ENCODE measurements around the gene HINT2. TPM values are rescaled to one million over a fixed set of nuclear protein-coding genes. Genes with fewer than 3 reads are reported as not detected.

HINT2 gene
- total RNA-seq, 2 donors from 2014 or later = 27.7 to 38.0 TPM

DNA sequence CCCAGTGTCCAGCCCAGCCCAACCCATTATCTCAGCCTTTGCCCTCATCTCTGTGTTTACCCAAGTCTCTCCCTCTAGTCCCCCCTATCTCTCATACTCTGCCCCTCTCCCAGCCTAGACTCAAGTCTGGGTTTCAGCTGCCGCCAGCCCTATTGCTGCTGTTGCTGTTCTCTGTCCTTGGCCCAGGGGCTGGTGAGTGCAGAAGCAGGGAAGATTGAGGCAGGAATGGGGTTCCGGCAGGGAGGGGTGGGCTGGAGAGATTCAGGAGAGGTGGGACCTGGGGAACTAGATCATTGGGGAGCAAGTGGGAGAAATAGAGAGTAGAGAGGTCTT lies 14.9 kb upstream of the HINT2 start:
- ATAC-seq (replicated peaks) = no peak
- Mint-ChIP-seq H3K9me3 (no peaks in the 10 kb centered on the region), H3K36me3 (ENCODE audit: low read depth) (no peaks in the 10 kb centered on the region), H3K4me3 (peak overlapping the region; percentile 96), H3K27me3 (no peaks in the 10 kb centered on the region), H3K4me1 (peaks cover 17% of the 10 kb centered on the region), H3K27ac (peak overlapping the region; percentile 77)

DNA sequence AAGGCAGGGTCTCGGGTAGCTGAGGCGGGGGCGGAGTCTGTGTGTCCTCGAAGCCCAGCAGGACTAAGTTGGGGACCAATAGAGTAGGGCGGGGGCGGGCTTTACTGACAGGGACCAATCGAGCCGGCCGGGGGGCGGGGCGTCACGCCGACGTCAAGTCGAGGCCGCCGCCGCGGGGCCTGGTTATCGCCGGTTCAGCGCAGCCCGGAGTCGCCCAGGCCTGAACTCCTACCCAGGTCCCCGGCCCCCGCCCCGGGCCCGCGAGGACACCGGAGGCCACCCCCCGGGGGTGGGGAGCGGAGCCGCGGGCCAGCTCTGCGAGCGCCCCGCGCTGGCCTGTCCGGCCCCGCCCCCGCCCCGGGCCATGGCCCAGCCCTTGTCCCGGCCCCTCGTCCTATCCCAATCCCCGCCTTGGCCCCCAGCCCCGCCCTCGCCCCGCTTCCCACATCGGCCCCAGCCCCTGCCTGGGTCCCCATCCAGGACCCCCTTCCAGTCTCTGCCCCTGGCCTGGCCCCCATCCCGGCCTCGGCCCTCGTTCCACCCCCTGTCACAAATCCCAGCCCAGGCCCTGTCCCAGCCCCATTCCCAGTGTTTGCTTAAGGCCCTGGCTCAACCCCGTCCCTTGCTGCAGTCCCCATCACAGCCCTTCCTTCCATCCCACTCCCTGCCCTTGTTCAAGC lies 14.4 kb upstream of the HINT2 start, which contains the start of gene TMEM8B:
TSS of gene TMEM8B (plus strand) at position 145 of the 680 bp plus-strand sequence. CDS start at position 365, 220 bp downstream.
- Mint-ChIP-seq H3K27me3 (no peaks in the 10 kb centered on the region), H3K4me1 (peaks cover 17% of the 10 kb centered on the region), H3K4me3 (peak within 1 kb of the TSS; percentile 96), H3K27ac (peak within 1 kb of the TSS; percentile 96), H3K9me3 (no peaks in the 10 kb centered on the region), H3K36me3 (ENCODE audit: low read depth) (no peaks in the 10 kb centered on the region)
- peak; percentile 96 for ATAC-seq (replicated peaks)

DNA sequence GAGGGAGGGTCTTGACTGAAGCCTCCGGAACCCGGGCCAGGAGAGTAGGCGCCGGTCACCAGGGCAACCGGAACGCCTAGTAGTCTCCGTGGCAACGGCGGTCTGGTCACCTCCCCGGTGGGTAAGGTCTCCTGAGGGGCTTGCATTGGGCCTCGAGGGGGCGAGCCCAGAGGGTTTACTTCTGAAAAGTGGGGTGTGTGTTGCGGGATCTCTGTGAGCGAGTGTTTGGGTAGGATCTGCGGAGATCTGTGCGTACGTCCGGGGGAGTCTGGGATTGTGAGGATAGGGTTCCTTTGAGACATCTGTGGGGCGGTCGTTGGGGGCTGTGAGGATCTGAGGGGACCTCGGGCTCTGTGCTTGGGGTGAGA lies 13.9 kb upstream of the HINT2 start, which contains the start of gene FAM221B:
TSS of gene FAM221B (minus strand) at position 17 of the 368 bp plus-strand sequence. CDS start 2,571 bp downstream, outside the sequence.
- ATAC-seq (replicated peaks) = peak; percentile 15
- Mint-ChIP-seq H3K4me1 (peaks cover 17% of the 10 kb centered on the region), H3K36me3 (ENCODE audit: low read depth) (no peaks in the 10 kb centered on the region), H3K9me3 (no peaks in the 10 kb centered on the region), H3K4me3 (peak within 1 kb of the TSS; percentile 96), H3K27me3 (no peaks in the 10 kb centered on the region), H3K27ac (peak within 1 kb of the TSS; percentile 96)

DNA sequence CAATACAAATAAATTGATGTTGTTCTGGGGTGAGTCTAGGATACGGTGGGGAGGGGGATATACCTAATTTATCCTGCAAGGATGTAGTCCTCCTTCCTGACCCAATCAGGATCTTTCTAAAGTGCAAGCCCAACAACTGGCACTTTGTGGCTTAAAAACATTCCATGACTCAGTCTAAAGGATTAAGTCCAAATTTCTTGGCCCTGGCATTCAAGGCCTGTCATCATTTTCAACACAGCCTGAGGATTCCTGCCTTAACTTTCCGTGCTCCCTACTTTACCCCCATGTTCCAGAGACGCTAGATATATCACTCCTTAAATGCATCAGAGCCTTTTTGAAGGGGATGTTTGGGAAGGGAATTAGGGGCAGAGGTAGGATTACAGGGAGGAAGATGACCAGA lies 12.6 kb upstream of the HINT2 start:
- peak overlapping the region; percentile 96 for H3K27ac Mint-ChIP-seq

DNA sequence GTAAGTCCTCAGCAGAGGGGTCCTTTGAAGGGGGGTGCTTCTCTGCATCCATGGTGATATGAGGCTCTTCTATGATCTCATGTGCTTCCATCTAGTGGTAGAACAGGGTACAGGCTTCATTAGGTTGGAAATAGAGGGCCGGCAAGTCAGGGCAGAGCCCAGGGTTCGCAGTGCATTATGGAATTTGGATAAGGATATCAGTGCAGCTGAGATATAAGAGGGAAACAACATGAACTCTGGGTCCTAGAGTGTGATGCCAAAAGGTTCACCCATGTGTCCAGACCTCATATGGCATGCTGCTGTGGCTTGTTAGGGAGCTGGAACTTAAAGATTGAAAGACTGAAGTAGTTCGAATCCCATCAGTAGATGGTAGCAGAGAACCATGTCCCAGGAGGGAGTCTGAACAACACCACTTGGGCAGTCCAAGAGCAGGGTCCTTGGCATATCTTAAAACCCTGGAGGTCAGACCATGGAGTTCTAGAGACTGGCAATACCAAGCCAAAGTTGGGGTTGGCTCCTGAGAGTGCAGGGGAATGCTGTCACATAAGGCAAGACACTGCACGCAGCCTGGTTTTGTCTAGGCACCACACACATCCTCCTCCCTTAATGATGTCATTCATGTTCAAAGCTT lies 11.3 kb upstream of the HINT2 start:
- H3K4me3 Mint-ChIP-seq = no peak overlapping the region
- H3K4me1 Mint-ChIP-seq = peaks cover 17% of the 10 kb centered on the region
- H3K27me3 Mint-ChIP-seq = no peaks in the 10 kb centered on the region
- ATAC-seq (replicated peaks) = peak; percentile 39
- peak overlapping the region; percentile 4 for H3K27ac Mint-ChIP-seq
- no peaks in the 10 kb centered on the region for H3K9me3 Mint-ChIP-seq
- H3K36me3 Mint-ChIP-seq (ENCODE audit: low read depth) = no peaks in the 10 kb centered on the region

More for the DNA sequence above, 12.6 kb upstream of the HINT2 start:
- H3K4me3 Mint-ChIP-seq = peak overlapping the region; percentile 96
- no peak for ATAC-seq (replicated peaks)
- peaks cover 17% of the 10 kb centered on the region for H3K4me1 Mint-ChIP-seq
- H3K27me3 Mint-ChIP-seq = no peaks in the 10 kb centered on the region
- H3K36me3 Mint-ChIP-seq (ENCODE audit: low read depth) = no peaks in the 10 kb centered on the region
- H3K9me3 Mint-ChIP-seq = no peaks in the 10 kb centered on the region

DNA sequence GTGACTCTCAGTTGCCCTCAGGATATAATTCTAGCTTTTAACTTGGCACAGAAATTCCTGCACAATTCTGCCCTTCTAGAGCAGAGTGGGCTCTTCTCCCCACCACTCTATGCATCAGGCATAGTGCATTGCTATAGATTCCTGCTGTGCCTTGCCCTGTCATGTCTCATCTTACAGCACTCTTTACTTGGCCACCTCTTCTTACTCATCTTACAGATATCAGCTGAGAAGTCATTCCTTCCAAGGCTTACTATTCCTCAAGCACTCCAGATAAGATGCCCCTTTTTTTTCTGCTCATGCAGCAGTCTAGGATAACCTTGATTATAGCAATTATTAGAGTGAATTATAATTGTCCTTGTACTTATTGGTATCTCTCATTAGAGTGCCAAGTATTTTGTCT lies 8.1 kb upstream of the HINT2 start:
- no peaks in the 10 kb centered on the region for H3K9me3 Mint-ChIP-seq
- no peaks in the 10 kb centered on the region for H3K4me1 Mint-ChIP-seq
- H3K36me3 Mint-ChIP-seq (ENCODE audit: low read depth) = no peaks in the 10 kb centered on the region
- H3K27ac Mint-ChIP-seq = no peak overlapping the region
- H3K27me3 Mint-ChIP-seq = no peaks in the 10 kb centered on the region
- no peak for ATAC-seq (replicated peaks)
- no peak overlapping the region for H3K4me3 Mint-ChIP-seq

DNA sequence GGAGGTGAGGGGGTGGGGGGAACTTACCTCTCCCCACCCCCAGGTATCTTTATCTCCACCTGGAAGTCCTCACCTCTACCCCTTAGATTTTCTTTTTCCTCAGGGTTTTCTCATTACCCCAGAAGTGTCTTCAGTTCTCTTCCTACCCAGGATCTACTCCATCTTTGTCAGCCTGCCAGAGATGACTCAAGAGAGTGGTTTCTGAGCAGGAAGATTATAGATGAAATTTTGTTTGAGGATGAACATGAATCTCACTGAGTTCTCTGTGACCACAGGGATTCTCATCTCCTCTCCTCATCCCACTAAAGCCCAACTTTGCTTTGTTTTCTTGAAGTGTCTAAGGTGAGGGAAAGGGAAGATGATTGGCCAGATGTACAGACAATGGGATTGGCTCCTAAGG lies 5.2 kb upstream of the HINT2 start:
- Mint-ChIP-seq H3K27ac (peak overlapping the region; percentile 13), H3K36me3 (ENCODE audit: low read depth) (no peaks in the 10 kb centered on the region), H3K4me3 (no peak overlapping the region), H3K9me3 (no peaks in the 10 kb centered on the region), H3K27me3 (no peaks in the 10 kb centered on the region), H3K4me1 (no peaks in the 10 kb centered on the region)
- ATAC-seq (replicated peaks) = no peak

DNA sequence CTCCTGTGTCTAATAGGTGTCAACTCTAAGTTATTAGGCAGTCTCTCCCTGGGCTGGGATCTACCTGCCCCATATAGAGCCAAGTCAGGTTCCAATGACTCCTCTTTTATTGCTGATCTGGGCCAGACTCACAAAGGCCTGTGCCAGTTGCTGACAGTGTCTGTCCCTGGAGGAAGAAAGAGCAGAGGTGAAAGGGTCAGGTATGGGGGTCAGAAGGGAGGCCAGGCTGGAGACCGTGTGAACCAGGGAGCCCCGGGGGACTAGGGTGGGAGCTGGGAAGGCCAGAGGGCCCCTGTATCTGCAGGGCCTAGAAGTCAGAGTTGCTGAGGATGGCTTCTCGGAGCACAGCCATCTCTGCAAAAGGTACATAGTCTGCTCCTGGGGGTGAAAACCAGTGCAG lies 3.5 kb upstream of the HINT2 start:
- ATAC-seq (replicated peaks) = no peak
- Mint-ChIP-seq H3K27me3 (no peaks in the 10 kb centered on the region), H3K4me3 (no peak overlapping the region), H3K27ac (no peak overlapping the region), H3K4me1 (peaks cover 6% of the 10 kb centered on the region), H3K36me3 (ENCODE audit: low read depth) (no peaks in the 10 kb centered on the region), H3K9me3 (no peaks in the 10 kb centered on the region)

DNA sequence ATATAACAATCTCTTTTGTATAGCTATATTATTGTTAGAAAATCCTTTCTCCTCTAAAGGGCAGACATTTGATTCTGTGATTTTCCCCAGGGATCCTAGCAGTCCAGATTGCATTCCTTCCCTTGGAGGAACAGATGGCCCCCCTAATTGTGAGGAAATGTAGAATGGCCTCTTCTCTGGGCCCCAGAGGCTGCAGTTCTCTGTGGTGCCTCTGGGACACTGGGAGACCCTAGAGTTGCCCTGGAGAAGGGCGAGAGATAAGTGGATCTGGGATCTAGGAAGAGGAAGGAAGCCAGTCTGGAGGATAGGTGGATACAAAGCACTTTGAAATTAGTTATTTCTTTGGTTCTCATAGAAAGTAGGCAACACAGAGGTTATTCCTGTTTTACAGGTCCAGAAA lies 1.9 kb upstream of the HINT2 start:
- H3K9me3 Mint-ChIP-seq = no peaks in the 10 kb centered on the region
- H3K4me3 Mint-ChIP-seq = peak overlapping the region; percentile 81
- ATAC-seq (replicated peaks) = no peak
- H3K36me3 Mint-ChIP-seq (ENCODE audit: low read depth) = no peaks in the 10 kb centered on the region
- no peak overlapping the region for H3K27ac Mint-ChIP-seq
- no peaks in the 10 kb centered on the region for H3K27me3 Mint-ChIP-seq
- peaks cover 19% of the 10 kb centered on the region for H3K4me1 Mint-ChIP-seq

DNA sequence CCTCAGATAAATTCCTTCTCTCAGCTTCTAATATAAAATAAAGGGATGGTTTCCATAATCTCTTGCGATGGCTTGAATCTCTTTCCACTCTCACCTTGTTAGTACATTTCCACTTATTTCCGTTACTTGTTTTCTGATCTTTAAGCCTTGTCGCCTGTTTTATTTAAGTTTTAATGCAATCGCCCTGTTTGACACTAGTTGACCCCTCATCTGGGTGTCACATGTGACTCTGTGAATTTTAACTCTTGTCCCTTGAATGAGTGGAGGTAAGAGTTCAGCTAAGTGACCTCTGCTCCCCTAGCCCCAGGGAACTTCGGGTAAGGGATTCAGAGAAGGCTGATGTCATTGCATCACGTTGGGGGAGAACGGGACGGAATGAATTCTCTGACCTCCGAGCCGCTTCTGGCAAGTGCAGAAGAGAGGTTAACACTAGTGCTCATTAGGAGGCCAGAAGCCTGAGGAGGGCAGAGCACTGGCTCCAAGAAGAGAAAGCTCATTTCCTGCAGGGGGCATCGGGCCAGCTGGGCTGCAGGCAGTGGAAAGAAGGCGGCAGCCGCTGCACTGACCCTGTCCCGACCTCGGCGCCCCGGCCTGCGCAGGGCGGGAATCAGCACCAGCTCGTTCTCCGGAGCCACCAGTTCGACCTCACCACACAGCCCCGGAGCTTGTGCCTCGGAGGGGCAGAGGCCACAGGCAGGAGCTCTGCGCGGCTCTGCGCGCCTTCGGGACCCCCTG lies 569 bp downstream of the HINT2 start:
- Mint-ChIP-seq H3K4me1 (peaks cover 19% of the 10 kb centered on the region), H3K36me3 (ENCODE audit: low read depth) (no peaks in the 10 kb centered on the region), H3K27me3 (no peaks in the 10 kb centered on the region), H3K27ac (peak overlapping the region; percentile 88), H3K4me3 (peak overlapping the region; percentile 81), H3K9me3 (no peaks in the 10 kb centered on the region)
- peak; percentile 9 for ATAC-seq (replicated peaks)

DNA sequence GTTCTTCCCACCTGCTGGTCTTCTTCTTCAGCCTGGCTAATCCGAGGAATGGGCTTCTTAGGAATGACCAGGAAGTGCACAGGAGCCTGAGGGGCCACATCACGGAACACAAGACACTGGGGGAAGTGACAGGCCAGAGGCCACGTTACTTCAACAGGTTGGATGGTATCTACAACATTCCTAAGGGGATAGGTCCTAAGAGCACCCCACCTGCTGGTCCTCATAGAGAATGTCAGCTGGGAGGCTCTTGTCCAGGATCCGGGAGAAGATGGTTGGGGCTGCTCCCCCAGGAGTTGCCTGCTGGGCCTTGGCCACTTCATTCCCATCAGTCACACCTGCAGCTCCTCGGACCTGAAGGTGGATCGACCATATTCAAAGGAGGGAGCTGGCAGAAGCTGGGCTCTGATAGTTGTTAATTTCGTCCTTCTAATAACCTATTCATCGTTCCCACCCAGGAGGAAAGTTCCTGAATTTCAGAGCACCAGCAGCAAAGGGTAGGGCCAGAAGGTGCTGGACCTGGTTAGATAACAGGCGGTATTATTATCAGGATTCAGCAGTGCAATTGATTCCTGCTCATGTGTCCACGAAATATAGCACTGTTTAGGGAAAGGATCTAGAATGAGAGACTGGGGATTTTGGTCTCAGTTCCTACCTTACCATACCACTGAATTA lies 1.3 kb downstream of the HINT2 start:
- no peak for ATAC-seq (replicated peaks)
- H3K27ac Mint-ChIP-seq = peak overlapping the region; percentile 88
- peaks cover 19% of the 10 kb centered on the region for H3K4me1 Mint-ChIP-seq
- H3K9me3 Mint-ChIP-seq = no peaks in the 10 kb centered on the region
- H3K36me3 Mint-ChIP-seq (ENCODE audit: low read depth) = peaks cover 5% of the 10 kb centered on the region
- no peaks in the 10 kb centered on the region for H3K27me3 Mint-ChIP-seq
- H3K4me3 Mint-ChIP-seq = peak overlapping the region; percentile 81

DNA sequence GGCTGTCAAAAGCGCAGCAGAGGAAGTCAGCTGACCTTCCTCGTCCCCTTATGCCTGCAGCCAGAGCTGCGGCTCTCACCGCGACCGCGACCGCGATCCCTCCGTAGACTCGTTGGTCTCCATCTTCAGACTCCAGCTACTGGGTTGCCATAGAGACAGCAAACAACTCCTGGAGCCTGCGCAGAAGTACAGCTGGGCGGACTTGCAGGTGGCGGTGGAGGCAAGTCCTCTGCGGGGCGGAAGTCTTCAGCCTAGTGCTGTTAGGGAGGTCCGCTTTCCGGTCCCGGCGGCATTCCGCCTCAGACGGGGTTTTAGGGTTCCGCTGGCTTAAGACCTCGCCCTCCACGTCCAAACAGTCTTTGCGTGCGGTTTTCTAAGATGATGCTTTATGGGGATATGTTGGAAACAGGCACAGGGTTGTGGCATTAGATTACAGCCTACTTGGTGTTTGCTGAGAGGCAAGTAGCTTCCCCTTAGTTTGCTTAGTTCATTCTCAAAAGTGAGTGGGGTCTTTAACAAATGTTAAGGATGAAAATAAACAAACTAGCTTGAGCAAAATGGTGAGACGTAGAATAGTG lies 2.7 kb downstream of the HINT2 start, which contains the start of gene SPAG8:
TSS of gene SPAG8 (minus strand) at position 238 of the 578 bp plus-strand sequence. CDS start at position 123, 115 bp downstream.
- no peaks in the 10 kb centered on the region for H3K27me3 Mint-ChIP-seq
- H3K4me3 Mint-ChIP-seq = peak within 1 kb of the TSS; percentile 81
- peak; percentile 64 for ATAC-seq (replicated peaks)

DNA sequence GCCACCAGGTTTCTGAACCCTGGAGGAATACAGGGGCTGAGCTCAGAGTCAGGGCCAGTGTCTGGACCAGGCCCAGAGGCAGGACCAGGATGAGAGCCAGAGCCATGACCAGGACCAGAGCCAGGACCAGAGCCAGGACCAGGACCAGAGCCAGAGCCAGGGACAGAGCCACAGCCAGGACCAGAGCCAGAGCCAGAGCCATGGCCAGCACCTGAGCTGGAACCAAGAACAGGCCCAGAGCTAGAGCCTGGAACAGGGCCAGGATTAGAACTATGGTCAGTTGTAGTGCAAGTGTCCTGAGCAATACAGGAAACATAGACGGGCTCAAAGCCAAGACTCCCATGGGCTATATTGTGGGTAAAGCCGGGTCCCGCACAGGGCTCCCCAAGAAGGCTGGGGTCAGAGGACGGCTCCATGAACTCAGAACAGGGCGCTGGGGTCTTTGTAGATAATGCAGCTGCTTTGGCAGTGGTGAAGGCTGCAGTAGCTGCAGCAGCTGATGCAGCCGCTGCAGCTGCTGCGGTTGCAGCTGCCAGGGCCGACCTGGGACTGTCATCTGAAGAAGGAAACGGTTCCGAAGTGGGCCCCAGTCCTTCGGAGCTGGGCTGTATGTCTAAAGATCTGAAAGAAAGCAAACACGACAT lies 3.3 kb downstream of the HINT2 start:
- Mint-ChIP-seq H3K9me3 (no peaks in the 10 kb centered on the region), H3K36me3 (ENCODE audit: low read depth) (peaks cover 16% of the 10 kb centered on the region), H3K4me3 (peak overlapping the region; percentile 81), H3K27me3 (no peaks in the 10 kb centered on the region), H3K27ac (peak overlapping the region; percentile 91), H3K4me1 (peaks cover 19% of the 10 kb centered on the region)
- no peak for ATAC-seq (replicated peaks)

More for the DNA sequence above, 2.7 kb downstream of the HINT2 start, which contains the start of gene SPAG8:
- H3K4me1 Mint-ChIP-seq = peaks cover 19% of the 10 kb centered on the region
- peaks cover 12% of the 10 kb centered on the region for H3K36me3 Mint-ChIP-seq (ENCODE audit: low read depth)
- H3K9me3 Mint-ChIP-seq = no peaks in the 10 kb centered on the region
- peak within 1 kb of the TSS; percentile 91 for H3K27ac Mint-ChIP-seq
